Duodenal mucosa (tissue), 2 donors: Measurements from ENCODE around the gene SLC7A6OS.

ENCODE experiments used
- H3K27ac ChIP-seq: one replicate; pipeline ENCODE4 v1.7.0; 2013; ENCODE audit warnings: low read depth, low read length
- H3K27me3 ChIP-seq, 2 donors: one replicate each; pipeline ENCODE4 v1.7.0; 2013; ENCODE audit warnings: low read length in 2 of 2, control low read depth in 1 of 2; ENCODE audit not compliant: insufficient read depth in 2 of 2, control insufficient read depth in 1 of 2
- H3K36me3 ChIP-seq, 2 donors: one replicate each; pipeline ENCODE4 v1.7.0; 2013; ENCODE audit warnings: low read length in 2 of 2, control low read depth in 1 of 2; ENCODE audit not compliant: insufficient read depth in 2 of 2, control insufficient read depth in 1 of 2
- H3K4me1 ChIP-seq, 2 donors: one replicate each; pipeline ENCODE4 v1.7.0; 2013; ENCODE audit warnings: low read length in 2 of 2, control low read depth in 1 of 2; ENCODE audit not compliant: insufficient read depth in 2 of 2, control insufficient read depth in 1 of 2
- H3K4me3 ChIP-seq, 2 donors: one replicate each; pipeline ENCODE4 v1.7.0; 2013; ENCODE audit warnings: low read length in 2 of 2, low read depth in 1 of 2
- H3K9ac ChIP-seq, 2 donors: one replicate each; pipeline ENCODE4 v1.7.0; 2013; ENCODE audit warnings: low read length in 2 of 2, low read depth in 1 of 2
- H3K9me3 ChIP-seq, 2 donors: one replicate each; pipeline ENCODE4 v1.7.0; 2013; ENCODE audit warnings: low read length in 2 of 2, control low read depth in 1 of 2; ENCODE audit not compliant: control insufficient read depth in 1 of 2

SLC7A6OS gene

GRCh38 chr16:68299571-68300453 lies 10.9 kb downstream of the SLC7A6OS start:
- H3K36me3 ChIP-seq: peaks cover 65 to 94% of the 10 kb centered on the region in 2 donors
- H3K9me3 ChIP-seq: no peaks in the 10 kb centered on the region
- no peak overlapping the region for H3K9ac ChIP-seq
- no peak overlapping the region for H3K4me3 ChIP-seq
- H3K27me3 ChIP-seq: no peaks in the 10 kb centered on the region
- no peak overlapping the region for H3K27ac ChIP-seq
- H3K4me1 ChIP-seq: peaks cover 0 to 4% of the 10 kb centered on the region in 2 donors

- no peak overlapping the region for H3K9ac ChIP-seq
- peaks cover 0 to 4% of the 10 kb centered on the region in 2 donors for H3K4me1 ChIP-seq
- H3K36me3 ChIP-seq: peaks cover 65 to 94% of the 10 kb centered on the region in 2 donors
- H3K9me3 ChIP-seq: no peaks in the 10 kb centered on the region
- no peaks in the 10 kb centered on the region for H3K27me3 ChIP-seq
- H3K4me3 ChIP-seq: no peak overlapping the region
- H3K27ac ChIP-seq: no peak overlapping the region
Measured at GRCh38 chr16:68298907-68299561, 11.7 kb downstream of the SLC7A6OS start.

- no peak overlapping the region for H3K9ac ChIP-seq
- peaks cover 0 to 4% of the 10 kb centered on the region in 2 donors for H3K4me1 ChIP-seq
- no peaks in the 10 kb centered on the region for H3K9me3 ChIP-seq
- no peaks in the 10 kb centered on the region for H3K27me3 ChIP-seq
- H3K27ac ChIP-seq: no peak overlapping the region
- H3K36me3 ChIP-seq: peaks cover 61 to 93% of the 10 kb centered on the region in 2 donors
- H3K4me3 ChIP-seq: no peak overlapping the region
Measured at GRCh38 chr16:68298312-68298711, 12.4 kb downstream of the SLC7A6OS start.

GRCh38 chr16:68297908-68298307 lies 12.8 kb downstream of the SLC7A6OS start:
- peaks cover 59 to 93% of the 10 kb centered on the region in 2 donors for H3K36me3 ChIP-seq
- H3K27ac ChIP-seq: no peak overlapping the region
- H3K4me1 ChIP-seq: peaks cover 0 to 4% of the 10 kb centered on the region in 2 donors
- H3K27me3 ChIP-seq: no peaks in the 10 kb centered on the region
- H3K4me3 ChIP-seq: no peak overlapping the region
- H3K9ac ChIP-seq: no peak overlapping the region
- H3K9me3 ChIP-seq: no peaks in the 10 kb centered on the region

- H3K4me1 ChIP-seq: peaks cover 0 to 4% of the 10 kb centered on the region in 2 donors
- H3K27ac ChIP-seq: no peak overlapping the region
Measured at GRCh38 chr16:68296693-68297092, 14.1 kb downstream of the SLC7A6OS start.

GRCh38 chr16:68296291-68296690 lies 14.5 kb downstream of the SLC7A6OS start:
- Histone ChIP-seq H3K9me3 (no peaks in the 10 kb centered on the region), H3K27me3 (no peaks in the 10 kb centered on the region), H3K27ac (no peak overlapping the region), H3K9ac (no peak overlapping the region), H3K36me3 (peaks cover 50 to 94% of the 10 kb centered on the region in 2 donors), H3K4me3 (no peak overlapping the region), H3K4me1 (peaks cover 0 to 4% of the 10 kb centered on the region in 2 donors)

More at GRCh38 chr16:68296693-68297092, 14.1 kb downstream of the SLC7A6OS start:
- Histone ChIP-seq H3K4me3 (no peak overlapping the region), H3K27me3 (no peaks in the 10 kb centered on the region), H3K36me3 (peaks cover 48 to 92% of the 10 kb centered on the region in 2 donors), H3K9me3 (no peaks in the 10 kb centered on the region), H3K9ac (no peak overlapping the region)

GRCh38 chr16:68292425-68292824 lies 18.3 kb downstream of the SLC7A6OS start:
- Histone ChIP-seq H3K4me3 (no peak overlapping the region), H3K36me3 (peaks cover 38 to 72% of the 10 kb centered on the region in 2 donors), H3K27ac (no peak overlapping the region)

GRCh38 chr16:68291227-68291626 lies 19.5 kb downstream of the SLC7A6OS start:
- Histone ChIP-seq H3K27ac (no peak overlapping the region), H3K9me3 (no peaks in the 10 kb centered on the region), H3K4me1 (peaks cover 0 to 10% of the 10 kb centered on the region in 2 donors), H3K9ac (no peak overlapping the region), H3K4me3 (no peak overlapping the region), H3K36me3 (peaks cover 28 to 71% of the 10 kb centered on the region in 2 donors), H3K27me3 (no peaks in the 10 kb centered on the region)

More at GRCh38 chr16:68292425-68292824, 18.3 kb downstream of the SLC7A6OS start:
- H3K4me1 ChIP-seq: peaks cover 0 to 3% of the 10 kb centered on the region in 2 donors
- H3K9me3 ChIP-seq: no peaks in the 10 kb centered on the region
- no peak overlapping the region for H3K9ac ChIP-seq
- H3K27me3 ChIP-seq: no peaks in the 10 kb centered on the region

GRCh38 chr16:68290450-68290849 lies 20.3 kb downstream of the SLC7A6OS start:
- Histone ChIP-seq H3K27ac (no peak overlapping the region), H3K9ac (no peak overlapping the region), H3K4me1 (peaks cover under 1 to 15% of the 10 kb centered on the region in 2 donors), H3K4me3 (no peak overlapping the region), H3K36me3 (peaks cover 20 to 65% of the 10 kb centered on the region in 2 donors), H3K9me3 (no peaks in the 10 kb centered on the region), H3K27me3 (no peaks in the 10 kb centered on the region)
